ENCODE data around the gene RBFOX1.

Gene RBFOX1

GRCh38 chr16:7393680-7394079, 61.0 kb downstream of the RBFOX1 start:
- Histone ChIP-seq H3K79me2 (ENCODE audit: insufficient read depth, low read length) (no peaks in the 10 kb centered on the region), H3K9me3 (ENCODE audit: insufficient read depth, low read depth, low read length) (no peaks in the 10 kb centered on the region), H3K27me3 (ENCODE audit: insufficient read depth, low read length, poor library complexity, severe bottlenecking) (no peaks in the 10 kb centered on the region), H3K4me3 (ENCODE audit: low read length, poor library complexity, severe bottlenecking) (no peak overlapping the region), H3F3A (ENCODE audit: low read depth) (no peaks in the 10 kb centered on the region), H3K36me3 (ENCODE audit: insufficient read depth, low read length) (no peaks in the 10 kb centered on the region), H3K9ac (ENCODE audit: low read depth, low read length, poor library complexity, severe bottlenecking) (no peak overlapping the region), H4K20me1 (ENCODE audit: insufficient read depth, low read length, poor library complexity, severe bottlenecking) (no peaks in the 10 kb centered on the region), H2AFZ (ENCODE audit: low read length) (no peak overlapping the region), H3K4me1 (ENCODE audit: insufficient read depth, low read length, poor library complexity, severe bottlenecking) (no peaks in the 10 kb centered on the region), H3K9me2 (replicated peaks; ENCODE audit: low read depth, low read length) (no peaks in the 10 kb centered on the region), H3K4me2 (ENCODE audit: low read depth, low read length, poor library complexity, severe bottlenecking) (no peak overlapping the region)
- TF ChIP-seq CTCF (conservative IDR thresholded peaks at IDR 0.05; ENCODE audit: low read length) = no peak
- TF ChIP-seq EZH2phosphoT487 (IDR thresholded peaks at IDR 0.05; ENCODE audit: borderline replicate concordance) = no peak

GRCh38 chr16:7394720-7395336, 62.2 kb downstream of the RBFOX1 start:
- Histone ChIP-seq H3F3A (ENCODE audit: low read depth) (no peaks in the 10 kb centered on the region), H3K9ac (ENCODE audit: low read depth, low read length, poor library complexity, severe bottlenecking) (no peak overlapping the region), H3K4me3 (ENCODE audit: low read length, poor library complexity, severe bottlenecking) (no peak overlapping the region), H2AFZ (ENCODE audit: low read length) (no peak overlapping the region), H3K79me2 (ENCODE audit: insufficient read depth, low read length) (no peaks in the 10 kb centered on the region), H3K9me3 (ENCODE audit: insufficient read depth, low read depth, low read length) (no peaks in the 10 kb centered on the region), H3K36me3 (ENCODE audit: insufficient read depth, low read length) (no peaks in the 10 kb centered on the region), H4K20me1 (ENCODE audit: insufficient read depth, low read length, poor library complexity, severe bottlenecking) (no peaks in the 10 kb centered on the region), H3K9me2 (replicated peaks; ENCODE audit: low read depth, low read length) (no peaks in the 10 kb centered on the region), H3K4me1 (ENCODE audit: insufficient read depth, low read length, poor library complexity, severe bottlenecking) (no peaks in the 10 kb centered on the region), H3K4me2 (ENCODE audit: low read depth, low read length, poor library complexity, severe bottlenecking) (no peak overlapping the region), H3K27me3 (ENCODE audit: insufficient read depth, low read length, poor library complexity, severe bottlenecking) (no peaks in the 10 kb centered on the region)
- no peak for TF ChIP-seq EZH2phosphoT487 (IDR thresholded peaks at IDR 0.05; ENCODE audit: borderline replicate concordance)
- TF ChIP-seq CTCF (conservative IDR thresholded peaks at IDR 0.05; ENCODE audit: low read length) = no peak

- Histone ChIP-seq H2AFZ (ENCODE audit: low read length) (no peak overlapping the region), H3K9me3 (ENCODE audit: insufficient read depth, low read depth, low read length) (no peaks in the 10 kb centered on the region), H3K4me3 (ENCODE audit: low read length, poor library complexity, severe bottlenecking) (no peak overlapping the region), H3K27me3 (ENCODE audit: insufficient read depth, low read length, poor library complexity, severe bottlenecking) (no peaks in the 10 kb centered on the region), H4K20me1 (ENCODE audit: insufficient read depth, low read length, poor library complexity, severe bottlenecking) (no peaks in the 10 kb centered on the region), H3K4me1 (ENCODE audit: insufficient read depth, low read length, poor library complexity, severe bottlenecking) (no peaks in the 10 kb centered on the region), H3K36me3 (ENCODE audit: insufficient read depth, low read length) (no peaks in the 10 kb centered on the region), H3K9ac (ENCODE audit: low read depth, low read length, poor library complexity, severe bottlenecking) (no peak overlapping the region), H3K4me2 (ENCODE audit: low read depth, low read length, poor library complexity, severe bottlenecking) (no peak overlapping the region), H3K79me2 (ENCODE audit: insufficient read depth, low read length) (no peaks in the 10 kb centered on the region), H3F3A (ENCODE audit: low read depth) (no peaks in the 10 kb centered on the region), H3K9me2 (replicated peaks; ENCODE audit: low read depth, low read length) (no peaks in the 10 kb centered on the region)
- TF ChIP-seq CTCF (conservative IDR thresholded peaks at IDR 0.05; ENCODE audit: low read length) (no peak), EZH2phosphoT487 (IDR thresholded peaks at IDR 0.05; ENCODE audit: borderline replicate concordance) (no peak)
These were observed 65.3 kb downstream of the RBFOX1 start for GRCh38 chr16:7397901-7398300.
